Thyroid gland (tissue), 4 donors: Measurements from ENCODE around the gene DNAJB6. TPM values are rescaled to one million over a fixed set of nuclear protein-coding genes. Genes with fewer than 3 reads are reported as not detected.

ENCODE experiments used
- DNase-seq, 2 donors: peaks; one replicate each; pipeline ENCODE4 v3.0.0-alpha.2; 2019
- H3K27ac ChIP-seq, 3 donors: fragments of 200-600 bp; sonication (generic); 1 replicate in 2 of 3; 2 replicates in 1 of 3; pipeline ENCODE4 v1.5.1; 2016 to 2019; ENCODE audit warnings: mild to moderate bottlenecking in 1 of 3, moderate library complexity in 1 of 3
- H3K27me3 ChIP-seq: fragments of 200-600 bp; sonication (generic); one replicate; pipeline ENCODE4 v1.5.1; 2019
- H3K36me3 ChIP-seq, 2 donors: fragments of 200-600 bp; sonication (generic); one replicate each; pipeline ENCODE4 v1.5.1; 2016 to 2019
- H3K4me1 ChIP-seq, 2 donors: fragments of 200-600 bp; sonication (generic); one replicate each; pipeline ENCODE4 v1.5.1; 2017 to 2019
- H3K4me3 ChIP-seq, 3 donors: fragments of 200-600 bp; sonication (generic); replicated peaks in 1 of 3; 1 replicate in 2 of 3; 2 replicates in 1 of 3; pipeline ENCODE4 v1.5.1; 2016; ENCODE audit warnings: mild to moderate bottlenecking in 1 of 3
- H3K9me3 ChIP-seq: fragments of 200-600 bp; sonication (generic); one replicate; pipeline ENCODE4 v1.5.1; 2017
- POLR2A ChIP-seq, 2 donors: fragments of 450-650 bp; IDR thresholded peaks; one replicate each; pipeline ENCODE4 v1.6.1; 2017; ENCODE audit warnings: antibody characterized with exemption in 2 of 2, mild to moderate bottlenecking in 2 of 2, moderate library complexity in 1 of 2
- WGBS, 2 donors: methylation state at CpG; one replicate each; pipeline ENCODE4 v1.1.5; 2017; 5-methylcytosine and 5-hydroxymethylcytosine counted together
- intact Hi-C: fragments of 100-400 bp; cut with DNase I; formaldehyde crosslinking; loops from one replicate; pipeline ENCODE4 v1.15.1; 2023
- total RNA-seq, 4 donors: library from RNA; depleted of rRNA; stranded (reverse); fragments of >200 nt; gene quantifications; one replicate each; pipeline ENCODE4 v1.2.3, GENCODE V29; 2016
- TF ChIP-seq, protein P1 (sequence below), 6 experiments: fragments of 200-600 bp in 3 of 6; fragments of 450-650 bp in 3 of 6; sonication (generic) in 3 of 6; IDR thresholded peaks; one replicate each; pipeline ENCODE4 v1.5.1; 2016 to 2019; ENCODE audit warnings: antibody characterized with exemption in 6 of 6, mild to moderate bottlenecking in 2 of 6, inconsistent platforms in 1 of 6, moderate library complexity in 1 of 6

DNAJB6 gene
- total RNA-seq, 4 donors from 2014 or later, result 80.7 to 92.7 (median 91.1) TPM

DNA sequence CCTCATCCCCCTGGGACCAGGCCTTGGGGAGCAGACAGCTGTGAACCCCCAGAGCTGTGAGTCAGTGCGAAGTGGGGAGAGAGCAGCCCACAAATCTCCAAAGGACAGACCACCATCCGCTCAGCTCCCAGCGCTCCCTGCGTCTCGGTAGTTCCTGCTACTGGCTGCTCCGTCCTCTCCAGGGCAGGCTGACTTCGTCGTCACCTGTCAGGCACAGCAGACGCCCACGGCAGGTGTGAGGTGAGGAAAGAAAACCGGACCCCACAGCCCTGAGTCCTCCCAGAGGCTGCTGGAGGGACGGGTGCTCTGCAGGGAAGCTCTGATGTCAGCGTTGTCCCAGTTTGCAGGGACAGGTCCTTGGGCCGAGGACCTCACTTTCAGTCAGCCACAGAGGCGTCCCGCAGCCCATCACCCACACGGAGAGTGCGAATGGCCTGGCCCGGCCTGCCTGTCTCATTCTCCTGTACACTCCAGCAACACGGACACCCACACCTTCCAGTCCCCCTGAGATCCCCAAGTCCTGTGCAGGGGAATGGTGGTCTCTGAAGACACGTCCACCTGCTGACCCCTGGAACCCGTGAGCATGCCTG, 95.2 kb downstream of the DNAJB6 start:
- 73 to 79% methylated on average over 11 to 13 of the region's 22 CpGs for WGBS, 2 donors
- Histone ChIP-seq H3K27ac (no peak overlapping the region), H3K9me3 (no peaks in the 10 kb centered on the region), H3K27me3 (no peaks in the 10 kb centered on the region), H3K36me3 (no peaks in the 10 kb centered on the region), H3K4me3 (no peak overlapping the region), H3K4me1 (peaks cover 0 to 6% of the 10 kb centered on the region in 2 donors)
- no peak for DNase-seq
- intact Hi-C loops, result no loop called here
- TF ChIP-seq, protein P1, sequence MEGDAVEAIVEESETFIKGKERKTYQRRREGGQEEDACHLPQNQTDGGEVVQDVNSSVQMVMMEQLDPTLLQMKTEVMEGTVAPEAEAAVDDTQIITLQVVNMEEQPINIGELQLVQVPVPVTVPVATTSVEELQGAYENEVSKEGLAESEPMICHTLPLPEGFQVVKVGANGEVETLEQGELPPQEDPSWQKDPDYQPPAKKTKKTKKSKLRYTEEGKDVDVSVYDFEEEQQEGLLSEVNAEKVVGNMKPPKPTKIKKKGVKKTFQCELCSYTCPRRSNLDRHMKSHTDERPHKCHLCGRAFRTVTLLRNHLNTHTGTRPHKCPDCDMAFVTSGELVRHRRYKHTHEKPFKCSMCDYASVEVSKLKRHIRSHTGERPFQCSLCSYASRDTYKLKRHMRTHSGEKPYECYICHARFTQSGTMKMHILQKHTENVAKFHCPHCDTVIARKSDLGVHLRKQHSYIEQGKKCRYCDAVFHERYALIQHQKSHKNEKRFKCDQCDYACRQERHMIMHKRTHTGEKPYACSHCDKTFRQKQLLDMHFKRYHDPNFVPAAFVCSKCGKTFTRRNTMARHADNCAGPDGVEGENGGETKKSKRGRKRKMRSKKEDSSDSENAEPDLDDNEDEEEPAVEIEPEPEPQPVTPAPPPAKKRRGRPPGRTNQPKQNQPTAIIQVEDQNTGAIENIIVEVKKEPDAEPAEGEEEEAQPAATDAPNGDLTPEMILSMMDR (IDR thresholded peaks at IDR 0.05), result no peak
- no peak for TF ChIP-seq POLR2A (IDR thresholded peaks at IDR 0.05)

- no peaks in the 10 kb centered on the region for H3K9me3 ChIP-seq
- H3K4me3 ChIP-seq, result no peak overlapping the region
- peak; percentile 21 to 26 for DNase-seq
- H3K4me1 ChIP-seq, result peaks cover 0 to 6% of the 10 kb centered on the region in 2 donors
- intact Hi-C loops, result no loop called here
- no peak for TF ChIP-seq POLR2A (IDR thresholded peaks at IDR 0.05)
- TF ChIP-seq, protein P1 (IDR thresholded peaks at IDR 0.05), result no peak
- no peaks in the 10 kb centered on the region for H3K36me3 ChIP-seq
- H3K27ac ChIP-seq, result no peak overlapping the region
- H3K27me3 ChIP-seq, result no peaks in the 10 kb centered on the region
- WGBS, 2 donors, result 17 to 22% methylated on average over 17 of the region's 17 CpGs
Measured at GRCh38 chr7:157432541-157432956, 95.7 kb downstream of the DNAJB6 start.

DNA sequence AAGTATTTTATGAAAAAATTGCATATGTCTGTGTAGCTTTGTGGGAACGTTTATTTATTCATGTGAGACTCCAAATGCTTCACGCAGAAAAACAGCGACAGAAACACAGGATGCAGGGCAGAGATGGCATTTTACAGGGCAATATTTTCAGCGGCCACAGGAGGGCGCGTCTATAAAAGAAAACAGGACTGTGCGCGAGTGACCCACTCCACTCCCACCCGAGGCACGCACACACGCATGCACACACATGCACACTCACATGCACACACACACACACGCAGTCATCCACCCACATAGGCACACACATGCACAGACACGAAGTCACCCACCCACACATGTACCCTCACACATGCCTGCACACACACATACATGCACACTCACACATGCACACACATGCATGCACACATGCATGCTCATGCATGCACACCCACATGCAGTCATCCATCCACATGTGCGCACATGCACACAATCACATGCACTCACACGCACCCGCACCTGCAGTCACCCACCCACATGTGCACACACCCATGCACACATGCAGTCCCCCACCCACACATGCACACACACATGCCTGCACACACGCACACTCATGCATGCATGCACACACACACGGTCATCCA, 96.3 kb downstream of the DNAJB6 start:
- 27 to 30% methylated on average over 18 of the region's 18 CpGs for WGBS, 2 donors

DNA sequence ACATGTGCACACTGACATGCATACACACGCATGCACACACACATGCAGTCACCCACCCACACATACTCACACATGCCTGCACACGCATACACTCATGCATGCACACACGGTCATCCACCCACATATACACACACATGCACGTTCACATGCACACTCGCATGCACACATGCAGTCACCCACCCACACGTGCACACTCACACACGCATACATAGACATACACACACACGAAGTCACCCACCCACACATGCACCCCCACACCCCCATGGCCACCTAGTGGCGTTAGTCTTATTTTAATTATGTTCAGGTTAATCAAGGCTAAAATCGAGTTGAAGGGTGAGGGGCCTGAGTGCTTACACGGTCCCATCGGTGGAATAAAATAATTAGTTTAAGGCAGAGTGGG, 96.8 kb downstream of the DNAJB6 start:
- no peaks in the 10 kb centered on the region for H3K9me3 ChIP-seq
- intact Hi-C loops, result no loop called here
- DNase-seq, result no peak
- no peak overlapping the region for H3K27ac ChIP-seq
- TF ChIP-seq, protein P1 (IDR thresholded peaks at IDR 0.05), result no peak
- no peak for TF ChIP-seq POLR2A (IDR thresholded peaks at IDR 0.05)
- H3K4me3 ChIP-seq, result no peak overlapping the region
- peaks cover 0 to 6% of the 10 kb centered on the region in 2 donors for H3K4me1 ChIP-seq
- 81 to 83% methylated on average over 12 of the region's 12 CpGs for WGBS, 2 donors
- H3K27me3 ChIP-seq, result no peaks in the 10 kb centered on the region
- no peaks in the 10 kb centered on the region for H3K36me3 ChIP-seq

More for the DNA sequence above, 96.3 kb downstream of the DNAJB6 start:
- H3K9me3 ChIP-seq, result no peaks in the 10 kb centered on the region
- no peak overlapping the region for H3K4me3 ChIP-seq
- DNase-seq, result peak; percentile 32 to 35
- no peaks in the 10 kb centered on the region for H3K27me3 ChIP-seq
- TF ChIP-seq POLR2A (IDR thresholded peaks at IDR 0.05), result no peak
- TF ChIP-seq, protein P1 (IDR thresholded peaks at IDR 0.05), result peak in 5 of 6 experiments; percentile 21 to 61 (median 38)
- H3K27ac ChIP-seq, result no peak overlapping the region
- H3K36me3 ChIP-seq, result no peaks in the 10 kb centered on the region
- intact Hi-C loops, result no loop called here
- H3K4me1 ChIP-seq, result peaks cover 0 to 6% of the 10 kb centered on the region in 2 donors

- no peak overlapping the region for H3K27ac ChIP-seq
- intact Hi-C loops, result no loop called here
- H3K4me1 ChIP-seq, result peaks cover 0 to 6% of the 10 kb centered on the region in 2 donors
- no peaks in the 10 kb centered on the region for H3K27me3 ChIP-seq
- DNase-seq, result no peak
- H3K4me3 ChIP-seq, result no peak overlapping the region
- TF ChIP-seq, protein P1 (IDR thresholded peaks at IDR 0.05), result no peak
- H3K9me3 ChIP-seq, result no peaks in the 10 kb centered on the region
- WGBS, 2 donors, result 54 to 60% methylated on average over 15 of the region's 15 CpGs
- no peaks in the 10 kb centered on the region for H3K36me3 ChIP-seq
Measured at GRCh38 chr7:157434231-157434630, 97.4 kb downstream of the DNAJB6 start.
